Activated CD8-positive, alpha-beta memory T cell treated with anti-CD3 and anti-CD28 coated beads for 36 hours (primary cell): Measurements from ENCODE around the gene ARMCX1. TPM values are rescaled to one million over a fixed set of nuclear protein-coding genes. Genes with fewer than 3 reads are reported as not detected.
"Not testable (repeated sequence)": the region's sequence is repeated elsewhere in the genome, so short reads cannot be mapped to it uniquely, and the experiment has no call there.

Source experiments
- CTCF ChIA-PET: fragments of 350-600 bp; sonication (Branson Sonifier 250); formaldehyde crosslinking; loops from one replicate; lab custom pipeline; 2021; ENCODE audit warnings: antibody characterized with exemption; lab: Charles Lee
- POLR2A ChIA-PET: fragments of 350-600 bp; sonication (Branson Sonifier 250); formaldehyde crosslinking; loops from one replicate; lab custom pipeline; 2021; ENCODE audit warnings: antibody characterized with exemption; lab: Charles Lee
- total RNA-seq, 2 experiments: library from RNA; stranded (reverse); gene quantifications; one replicate each; pipeline ENCODE4 v1.2.3, GENCODE V29; 2021

ARMCX1 gene
- 1 to 10 TPM; 2.5 to 2.8 TPM for total RNA-seq

GRCh38 chrX:101550362-101550750 lies at the start of gene ARMCX1:
ARMCX1 (plus strand) TSS chrX:101550547; CDS start chrX:101552931, 2,384 bp downstream.
- CTCF ChIA-PET: no interaction called here

GRCh38 chrX:101502929-101503328 lies 47.4 kb upstream of the ARMCX1 start:
- POLR2A ChIA-PET, CTCF ChIA-PET: not testable (repeated sequence)

More at GRCh38 chrX:101550362-101550750, at the start of gene ARMCX1:
- POLR2A ChIA-PET: no interaction called here

DNA sequence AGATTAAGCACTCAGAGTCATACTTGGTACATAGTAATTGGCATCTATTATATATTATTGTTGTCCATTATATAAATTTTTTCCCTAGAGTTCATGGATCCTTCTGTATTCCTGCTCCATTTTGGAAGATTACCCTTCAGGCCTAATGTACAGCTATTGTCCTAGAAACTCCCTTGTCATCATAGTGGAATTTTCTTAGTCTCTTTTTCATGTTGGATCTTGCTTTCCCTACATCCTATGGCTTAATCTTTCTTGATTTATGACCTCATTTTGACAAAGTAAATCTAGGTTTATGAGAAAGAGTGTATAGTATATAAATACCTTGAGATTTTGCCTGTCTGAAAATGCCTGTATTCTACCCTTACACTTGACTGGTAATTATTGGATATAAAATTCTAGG lies 43.0 kb upstream of the ARMCX1 start:
- POLR2A ChIA-PET: no interaction called here

DNA sequence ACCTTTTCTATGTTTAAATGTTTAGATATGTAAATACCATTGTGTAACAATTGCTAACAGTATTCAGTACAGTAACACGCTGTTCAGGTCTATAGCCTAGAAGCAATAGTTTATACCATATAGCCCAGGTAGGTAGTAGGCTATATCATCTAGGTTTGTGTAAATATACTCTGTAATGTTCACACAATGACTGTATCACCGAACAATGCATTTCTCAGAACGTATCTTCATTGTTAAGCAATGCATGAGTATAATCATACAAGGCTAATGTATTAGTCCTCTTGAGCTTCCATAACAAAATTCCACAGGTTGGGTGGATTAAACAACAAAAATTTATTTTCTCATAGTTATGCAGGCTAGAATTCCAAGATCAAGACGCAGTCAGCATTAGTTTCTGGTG lies 42.4 kb upstream of the ARMCX1 start:
- POLR2A ChIA-PET: no interaction called here
- CTCF ChIA-PET: no interaction called here

More for the DNA sequence above, 43.0 kb upstream of the ARMCX1 start:
- CTCF ChIA-PET: no interaction called here

DNA sequence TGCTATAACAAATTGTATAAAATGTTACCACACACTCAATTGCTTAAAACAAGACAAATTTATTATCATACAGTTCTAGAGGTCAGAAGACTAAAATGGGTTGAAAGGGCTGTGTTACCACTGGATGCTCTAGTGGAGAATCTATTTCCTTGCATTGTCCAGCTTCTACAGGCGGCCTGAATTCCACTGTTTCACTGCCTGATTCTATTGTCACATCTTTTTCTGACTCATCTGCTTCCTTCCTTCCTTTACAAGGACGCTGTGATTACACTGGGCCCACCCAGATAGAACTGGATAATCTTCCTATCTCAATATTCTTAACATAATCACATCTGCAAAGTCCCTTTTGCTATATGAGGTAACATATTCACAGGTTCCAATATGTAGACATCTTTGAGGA lies 19.4 kb upstream of the ARMCX1 start:
- POLR2A ChIA-PET: no interaction called here
- CTCF ChIA-PET: no interaction called here

DNA sequence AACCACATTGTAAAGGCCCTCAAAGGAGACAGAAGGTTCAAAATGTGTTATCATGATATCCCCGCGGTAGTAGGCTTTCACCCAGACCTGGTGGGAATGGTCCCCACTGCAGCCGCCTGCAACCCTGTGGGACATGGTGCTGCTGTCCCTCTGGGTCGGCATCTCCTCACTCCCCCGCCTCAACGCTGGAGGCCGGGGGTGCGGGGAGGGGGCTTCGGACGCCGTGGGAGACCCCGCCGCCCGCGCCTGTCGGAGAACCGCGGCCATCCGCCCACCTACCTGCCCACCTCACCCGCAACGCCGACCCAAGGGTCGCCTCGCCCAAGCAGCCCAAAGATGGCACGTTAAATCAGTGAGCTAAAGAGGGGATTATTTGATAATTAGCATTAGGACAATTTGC lies 11.2 kb upstream of the ARMCX1 start:
- POLR2A ChIA-PET: no interaction called here
- CTCF ChIA-PET: no interaction called here

GRCh38 chrX:101550751-101551379 lies 518 bp downstream of the ARMCX1 start:
- POLR2A ChIA-PET: no interaction called here
- CTCF ChIA-PET: no interaction called here

DNA sequence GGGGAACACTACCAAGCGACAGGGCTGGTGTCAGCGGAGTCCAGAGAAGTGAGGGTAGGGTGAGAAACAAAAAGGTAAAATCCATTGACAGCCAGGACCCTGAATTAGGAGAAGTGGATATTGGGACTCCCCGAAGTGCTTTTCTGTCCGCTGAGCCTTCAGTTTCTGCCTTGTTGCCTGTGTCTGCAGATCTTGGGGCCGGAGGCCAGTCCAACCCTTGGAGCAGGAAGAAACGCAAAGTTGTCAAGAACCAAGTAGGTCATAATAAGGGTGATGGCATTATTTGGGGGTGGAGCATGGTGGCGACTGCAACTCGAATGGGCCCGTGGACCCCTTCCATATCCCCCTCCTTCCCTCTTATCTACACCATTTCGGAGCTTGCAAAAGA lies 1.0 kb downstream of the ARMCX1 start:
- POLR2A ChIA-PET: no interaction called here
- CTCF ChIA-PET: no interaction called here

DNA sequence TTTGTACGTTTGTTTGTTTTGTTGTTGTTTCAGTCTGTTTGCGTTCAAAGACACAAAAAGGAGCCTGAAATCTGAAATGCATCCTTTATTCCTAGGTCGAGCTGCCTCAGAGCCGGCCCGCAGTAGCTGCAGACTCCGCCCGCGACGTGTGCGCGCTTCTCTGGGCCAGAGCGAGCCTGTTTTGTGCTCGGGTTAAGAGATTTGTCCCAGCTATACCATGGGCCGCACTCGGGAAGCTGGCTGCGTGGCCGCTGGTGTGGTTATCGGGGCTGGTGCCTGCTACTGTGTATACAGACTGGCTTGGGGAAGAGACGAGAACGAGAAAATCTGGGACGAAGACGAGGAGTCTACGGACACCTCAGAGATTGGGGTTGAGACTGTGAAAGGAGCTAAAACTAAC lies 2.4 kb downstream of the ARMCX1 start:
- CTCF ChIA-PET: no interaction called here
- POLR2A ChIA-PET: no interaction called here

DNA sequence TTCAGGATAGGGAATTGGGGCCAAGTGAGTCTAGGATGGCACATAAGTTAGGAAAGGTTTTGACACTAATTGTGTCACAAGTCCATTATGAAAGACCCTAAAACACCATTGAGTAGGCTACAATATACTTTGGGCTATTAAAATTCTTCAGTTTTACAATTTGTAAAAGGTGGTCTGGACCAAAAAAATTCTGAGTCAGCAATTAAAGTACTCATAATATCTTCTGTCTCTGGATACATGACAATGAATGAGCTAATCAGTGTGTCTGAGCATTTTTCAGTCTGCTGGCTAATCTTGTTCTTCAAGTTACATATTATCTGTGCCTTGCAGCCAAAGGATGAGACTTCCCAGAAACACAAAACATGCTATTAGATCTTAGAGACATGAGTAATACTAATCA lies 14.3 kb downstream of the ARMCX1 start:
- CTCF ChIA-PET: no interaction called here
- POLR2A ChIA-PET: no interaction called here

DNA sequence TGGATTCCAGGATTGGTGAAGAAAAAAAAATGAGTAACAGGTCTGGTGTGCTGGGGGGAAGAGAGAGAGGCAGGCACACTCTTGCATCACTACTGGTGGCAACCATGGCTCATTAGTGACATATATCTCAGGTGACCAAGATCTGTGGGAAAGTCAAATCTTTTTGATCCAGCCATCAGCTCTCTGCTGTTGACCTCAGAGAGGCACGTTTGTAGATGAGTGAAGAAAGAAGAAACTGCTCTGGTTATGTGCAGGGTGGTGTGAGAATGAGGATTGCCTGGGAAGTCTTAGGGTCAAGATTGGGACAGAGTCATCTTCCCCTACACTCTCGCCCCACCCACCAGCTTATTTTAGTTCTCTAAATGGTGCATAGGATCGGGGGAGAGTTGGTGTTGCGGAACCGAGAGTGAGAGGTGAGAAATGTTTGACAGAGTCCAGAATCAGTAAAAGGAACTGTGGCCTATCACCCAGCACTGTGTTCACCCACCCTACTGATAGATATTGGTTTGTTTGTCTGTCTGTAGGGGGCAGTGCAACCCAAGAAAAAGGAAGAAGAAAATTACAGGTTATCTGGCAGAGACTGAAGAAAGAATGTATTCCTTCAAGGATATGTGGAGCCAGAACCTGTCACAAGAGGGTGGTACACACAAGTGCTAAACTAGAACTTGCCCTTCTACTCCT lies 45.5 kb downstream of the ARMCX1 start:
- ChIA-PET POLR2A (no interaction called here), CTCF (interaction anchor here (0.8 to 1.2 kb wide), 2 partner anchors 163 to 181 kb away, joined by 4 read pairs; no protein-coding TSS in a partner anchor)

- CTCF ChIA-PET, POLR2A ChIA-PET: not testable (repeated sequence)
Observed at GRCh38 chrX:101599592-101599991, 49.2 kb downstream of the ARMCX1 start.

DNA sequence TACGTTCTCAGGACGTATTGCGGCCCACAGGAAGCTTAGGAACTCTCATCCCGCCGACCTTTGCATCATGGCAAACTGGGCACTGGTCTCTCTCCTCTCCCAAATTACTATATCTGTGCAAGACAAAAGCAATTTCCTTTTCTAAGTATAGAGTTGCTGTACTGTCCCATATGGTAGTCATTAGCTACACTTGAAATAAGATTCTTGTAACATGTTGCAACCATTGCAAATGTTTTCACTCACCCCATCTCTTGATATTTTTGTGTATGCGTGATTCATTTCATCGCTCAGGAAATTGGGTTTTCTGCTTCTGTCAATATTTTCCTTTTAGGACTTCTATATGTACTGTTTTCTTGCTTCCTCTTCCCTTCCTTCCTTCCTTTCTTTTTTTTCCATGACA lies 51.7 kb downstream of the ARMCX1 start:
- ChIA-PET POLR2A (no interaction called here), CTCF (no interaction called here)

Other genes starting within 250 kb of the ARMCX1 start
- gene TIMM8A, start 201.8 kb upstream of the ARMCX1 start, total RNA-seq: 10 to 100 TPM; 42.8 to 44.4 TPM
- under 1 TPM; 0.74 to 0.80 TPM for gene BTK, start 164.4 kb upstream of the ARMCX1 start, total RNA-seq
- 100 to 1,000 TPM; 326 to 390 TPM for gene RPL36A, start 159.5 kb upstream of the ARMCX1 start, total RNA-seq
- gene GLA, start 142.6 kb upstream of the ARMCX1 start, total RNA-seq: 10 to 100 TPM; 52.3 to 58.2 TPM
- gene HNRNPH2, start 142.3 kb upstream of the ARMCX1 start, total RNA-seq: 10 to 100 TPM; 19.2 to 20.3 TPM
- gene ARMCX4, start 65.1 kb upstream of the ARMCX1 start, total RNA-seq: 1 to 10 TPM; 4.6 to 4.7 TPM
- gene ARMCX6, start 67.5 kb downstream of the ARMCX1 start, total RNA-seq: 10 to 100 TPM; 60.6 to 61.7 TPM
- 10 to 100 TPM; 47.5 to 52.0 TPM for gene ARMCX3, start 72.6 kb downstream of the ARMCX1 start, total RNA-seq
- 1 to 10 TPM; 7.6 to 8.9 TPM for gene ARMCX2, start 109.3 kb downstream of the ARMCX1 start, total RNA-seq